HG02884 (cell line): Measurements from ENCODE around the gene TJP3.
"Not testable (repeated sequence)": the region's sequence is repeated elsewhere in the genome, so short reads cannot be mapped to it uniquely, and the experiment has no call there.

Source experiments
- ATAC-seq: cut with Tn5 transposase; IDR thresholded peaks from one replicate; pipeline ENCODE4 v1.9.1; 2021; ENCODE audit warnings: mild to moderate bottlenecking, moderate library complexity; ENCODE audit not compliant: unreplicated experiment

TJP3 gene, protein sequence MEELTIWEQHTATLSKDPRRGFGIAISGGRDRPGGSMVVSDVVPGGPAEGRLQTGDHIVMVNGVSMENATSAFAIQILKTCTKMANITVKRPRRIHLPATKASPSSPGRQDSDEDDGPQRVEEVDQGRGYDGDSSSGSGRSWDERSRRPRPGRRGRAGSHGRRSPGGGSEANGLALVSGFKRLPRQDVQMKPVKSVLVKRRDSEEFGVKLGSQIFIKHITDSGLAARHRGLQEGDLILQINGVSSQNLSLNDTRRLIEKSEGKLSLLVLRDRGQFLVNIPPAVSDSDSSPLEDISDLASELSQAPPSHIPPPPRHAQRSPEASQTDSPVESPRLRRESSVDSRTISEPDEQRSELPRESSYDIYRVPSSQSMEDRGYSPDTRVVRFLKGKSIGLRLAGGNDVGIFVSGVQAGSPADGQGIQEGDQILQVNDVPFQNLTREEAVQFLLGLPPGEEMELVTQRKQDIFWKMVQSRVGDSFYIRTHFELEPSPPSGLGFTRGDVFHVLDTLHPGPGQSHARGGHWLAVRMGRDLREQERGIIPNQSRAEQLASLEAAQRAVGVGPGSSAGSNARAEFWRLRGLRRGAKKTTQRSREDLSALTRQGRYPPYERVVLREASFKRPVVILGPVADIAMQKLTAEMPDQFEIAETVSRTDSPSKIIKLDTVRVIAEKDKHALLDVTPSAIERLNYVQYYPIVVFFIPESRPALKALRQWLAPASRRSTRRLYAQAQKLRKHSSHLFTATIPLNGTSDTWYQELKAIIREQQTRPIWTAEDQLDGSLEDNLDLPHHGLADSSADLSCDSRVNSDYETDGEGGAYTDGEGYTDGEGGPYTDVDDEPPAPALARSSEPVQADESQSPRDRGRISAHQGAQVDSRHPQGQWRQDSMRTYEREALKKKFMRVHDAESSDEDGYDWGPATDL

GRCh38 chr19:3708207-3708931 is at the start of gene TJP3:
Gene TJP3, plus strand, starts transcription at chr19:3708384. Its CDS starts 20,049 bp downstream, at chr19:3728433.
- no peak for ATAC-seq

DNA sequence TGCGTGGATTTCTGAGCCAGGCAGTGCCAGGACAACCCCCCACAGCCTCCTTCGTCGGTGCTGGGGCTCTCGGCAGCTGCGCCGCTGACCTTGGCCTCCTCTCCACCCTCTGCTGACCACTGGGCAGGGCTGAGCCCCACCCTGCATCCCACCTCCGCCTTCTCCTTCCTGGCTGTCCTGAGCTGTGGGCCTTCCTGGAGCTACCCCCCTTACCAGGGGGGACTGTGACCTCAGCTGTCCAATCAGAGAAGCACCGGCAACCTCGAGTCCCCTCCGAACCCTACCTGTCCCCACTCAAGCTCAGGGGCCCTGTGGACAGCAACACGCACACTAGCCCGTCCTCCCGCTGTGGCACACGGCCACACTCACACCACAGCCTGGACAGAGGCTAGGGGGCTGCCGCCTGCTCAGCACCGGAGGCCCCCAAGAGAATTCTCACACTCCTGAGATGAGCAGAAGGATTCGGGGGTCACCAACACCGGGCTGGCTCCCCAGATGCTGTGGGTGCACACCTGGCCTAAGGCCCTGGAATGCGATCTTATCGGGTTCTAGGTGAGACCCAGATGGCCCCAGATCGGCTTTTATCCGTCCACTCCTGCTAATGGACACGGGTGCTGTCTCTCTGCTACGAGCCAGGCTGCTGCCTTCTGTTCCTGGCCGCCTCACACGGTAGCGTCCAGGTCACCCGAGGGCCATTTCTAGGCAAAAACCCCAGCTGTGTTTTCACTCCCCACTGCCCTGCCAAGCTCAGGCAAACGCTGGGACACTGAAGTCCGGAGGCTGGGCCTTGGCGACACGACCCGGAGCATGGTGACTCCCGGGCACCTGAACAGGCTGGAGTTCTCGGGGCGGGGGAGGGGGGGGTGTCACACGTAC is 49.1 kb upstream of the TJP3 start:
- ATAC-seq = no peak

GRCh38 chr19:3659746-3660112 is 48.5 kb upstream of the TJP3 start:
- ATAC-seq = no peak

- ATAC-seq = no peak
Observed at GRCh38 chr19:3660493-3661219, 47.5 kb upstream of the TJP3 start.

DNA sequence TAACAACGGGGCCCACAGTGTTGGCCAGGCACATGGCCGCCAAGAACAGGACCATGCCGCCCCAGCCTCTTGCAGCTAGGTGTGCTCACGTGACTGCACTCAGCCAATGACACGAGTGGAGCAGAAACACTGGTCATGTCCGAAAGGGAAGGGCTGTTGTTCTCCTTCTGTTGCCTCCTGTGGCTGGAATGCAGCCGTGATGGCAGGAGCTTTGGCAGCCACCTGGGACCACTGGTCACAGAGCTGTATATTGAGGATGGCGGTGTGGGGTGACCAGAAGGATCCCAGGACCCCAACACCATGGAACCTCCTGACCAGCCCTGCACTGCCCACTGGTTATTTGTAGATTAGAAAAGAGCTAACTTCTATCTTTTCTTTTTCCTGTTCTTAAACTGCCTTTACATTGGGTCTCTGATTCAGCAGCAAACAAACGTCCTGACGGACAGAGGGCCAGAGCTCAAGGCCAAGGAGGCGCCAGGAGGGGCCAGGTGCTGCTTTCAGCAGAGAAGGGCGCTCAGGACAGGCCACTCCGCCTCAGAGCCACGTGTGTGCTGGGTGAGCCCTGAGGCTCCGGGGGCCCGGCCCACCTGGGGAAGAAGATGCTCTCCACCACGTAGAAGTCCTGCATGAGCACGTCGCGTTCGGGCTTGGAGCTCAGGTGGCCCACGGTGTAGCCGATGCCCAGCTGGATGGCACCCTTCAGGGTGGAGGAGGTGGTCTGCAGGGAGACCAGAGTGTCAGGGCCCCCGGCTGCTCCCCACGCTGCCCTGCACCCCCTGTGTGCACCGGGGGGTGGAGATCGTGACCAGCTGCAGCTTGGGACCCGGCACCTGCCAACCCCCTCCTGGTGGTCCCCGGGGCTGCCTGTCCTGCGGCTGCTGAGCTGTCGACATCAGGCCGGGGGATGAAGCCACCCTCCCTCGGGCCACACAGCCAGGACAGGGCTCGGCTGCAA is 46.6 kb upstream of the TJP3 start:
- ATAC-seq = no peak

DNA sequence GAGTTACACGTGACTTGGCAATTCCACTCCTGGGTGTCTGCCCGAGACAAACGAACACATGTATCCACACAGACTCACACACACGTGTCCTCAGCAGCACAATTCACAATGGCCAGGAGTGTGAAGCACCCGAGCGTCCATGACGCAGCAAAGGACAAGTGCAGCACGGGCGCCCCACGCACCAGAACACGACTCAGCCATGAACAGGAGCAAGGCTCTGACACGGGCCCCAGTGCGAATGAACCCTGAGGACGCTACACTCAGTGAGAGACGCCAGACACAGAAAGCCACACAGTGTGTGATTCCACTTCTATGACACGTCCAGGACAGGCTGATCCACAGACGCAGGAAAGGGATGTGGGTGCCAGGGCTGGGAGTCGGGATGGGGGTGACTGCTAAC is 44.3 kb upstream of the TJP3 start:
- ATAC-seq = no peak

DNA sequence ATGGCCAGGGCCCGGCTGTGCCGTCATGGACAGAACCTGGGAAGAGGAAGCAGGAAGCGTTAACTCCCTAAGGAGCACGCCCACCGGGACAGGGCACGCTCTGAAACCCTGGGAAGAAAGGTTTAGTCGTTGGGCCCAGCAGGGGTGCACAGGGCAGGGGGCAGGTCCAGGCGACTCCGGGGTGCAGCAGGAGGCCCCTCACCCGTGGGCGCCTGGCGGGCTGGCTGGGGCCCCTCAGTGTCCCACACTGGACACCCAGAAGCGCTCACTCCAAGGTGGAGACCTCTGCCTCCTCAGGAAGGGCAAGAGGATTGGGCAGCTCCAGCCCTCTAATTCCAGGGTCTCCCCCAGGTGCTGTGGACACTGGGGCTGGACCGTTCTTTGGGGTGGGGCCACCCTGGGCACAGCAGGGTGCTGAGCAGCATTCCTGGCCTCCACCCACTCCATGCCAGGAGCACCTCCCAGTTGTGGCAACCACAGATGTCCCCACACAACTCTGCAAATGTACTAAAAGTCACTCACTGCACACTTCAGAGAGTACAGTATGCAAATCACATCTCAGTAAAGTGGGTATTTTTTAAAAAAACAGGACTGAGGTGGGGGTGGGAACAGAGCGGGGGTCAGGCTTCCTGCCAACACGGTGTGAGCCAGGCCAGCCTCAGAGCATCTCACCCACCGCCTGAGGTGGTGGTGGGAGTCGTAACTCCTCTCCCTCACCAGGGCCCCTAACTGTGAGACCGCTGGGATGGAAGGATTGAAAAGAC is 43.1 kb upstream of the TJP3 start:
- no peak for ATAC-seq

DNA sequence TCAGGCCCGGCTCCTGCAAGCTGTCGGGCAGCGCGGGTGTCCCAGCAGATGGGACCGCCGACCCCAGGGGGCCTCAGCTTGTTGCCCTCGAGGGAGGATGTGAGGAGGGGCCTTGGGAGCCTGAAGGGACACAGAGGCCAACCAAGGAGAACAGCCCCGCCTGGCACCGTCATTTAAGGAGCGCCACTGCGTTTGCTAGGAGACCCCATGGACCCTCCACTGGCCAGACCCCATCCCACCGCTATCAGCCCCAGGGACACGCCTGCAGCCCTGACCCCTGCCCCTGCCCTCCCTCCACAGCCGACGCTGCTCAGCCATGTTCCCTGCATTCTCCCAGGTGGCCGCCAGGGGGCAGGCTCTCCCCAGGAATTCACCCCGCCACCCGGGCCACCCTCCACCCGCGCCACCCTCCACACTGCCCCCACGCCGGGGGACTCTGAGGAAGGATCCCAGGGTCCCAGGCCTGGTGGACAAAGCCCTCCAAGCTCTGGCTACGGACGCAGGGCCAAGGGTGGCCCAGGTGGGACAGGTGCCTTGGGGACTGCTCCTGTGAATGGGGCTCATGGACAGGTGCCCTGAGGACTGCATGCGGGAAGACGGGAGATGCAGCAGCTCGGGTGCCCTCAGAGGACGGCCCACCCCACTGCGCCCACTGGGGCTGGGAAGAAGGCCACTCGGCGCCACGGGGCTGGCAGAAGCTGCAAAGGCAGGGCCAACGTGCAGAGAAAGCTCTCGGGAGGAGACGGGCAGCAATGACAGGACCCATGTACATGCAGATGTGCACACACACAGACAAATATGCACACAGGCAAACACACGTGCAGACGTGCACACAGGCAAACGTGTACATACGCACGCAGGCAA is 42.3 kb upstream of the TJP3 start:
- ATAC-seq = no peak

DNA sequence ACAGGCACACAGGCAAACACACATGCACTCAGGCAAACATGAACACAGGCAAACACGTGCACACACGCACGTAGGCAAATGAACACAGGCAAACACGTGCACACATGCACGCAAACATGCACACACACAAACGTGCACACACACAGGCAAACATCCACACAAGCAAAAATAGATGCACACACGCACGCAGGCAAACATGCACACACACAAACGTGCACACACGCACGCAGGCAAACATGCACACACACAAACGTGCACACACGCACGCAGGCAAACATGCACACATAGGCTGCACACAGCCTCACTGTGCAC is 41.7 kb upstream of the TJP3 start:
- not testable (repeated sequence) for ATAC-seq

GRCh38 chr19:3667037-3667638 is 41.0 kb upstream of the TJP3 start:
- no peak for ATAC-seq

DNA sequence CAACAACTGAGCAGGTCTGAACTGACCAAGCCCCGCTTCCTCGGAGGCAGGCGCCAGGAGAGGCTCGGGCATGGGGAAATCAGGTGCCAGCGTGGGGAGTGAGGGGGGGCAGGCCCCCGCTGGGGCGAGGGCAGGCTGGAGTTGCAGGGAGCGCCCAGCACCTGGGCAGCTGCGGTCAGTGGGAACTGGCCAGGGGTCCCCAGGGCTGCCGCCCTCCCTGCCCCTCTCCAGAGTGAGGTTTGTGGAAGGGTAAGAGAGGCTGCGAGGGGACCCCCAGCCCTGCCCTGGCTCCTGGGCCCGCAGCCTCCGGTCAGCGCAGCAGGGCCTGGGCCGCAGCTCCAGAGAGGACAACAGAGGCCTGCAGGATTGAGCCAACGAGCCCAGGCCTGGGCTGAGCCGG is 40.4 kb upstream of the TJP3 start:
- no peak for ATAC-seq

- ATAC-seq = no peak
Observed at GRCh38 chr19:3668331-3669081, 39.7 kb upstream of the TJP3 start.

DNA sequence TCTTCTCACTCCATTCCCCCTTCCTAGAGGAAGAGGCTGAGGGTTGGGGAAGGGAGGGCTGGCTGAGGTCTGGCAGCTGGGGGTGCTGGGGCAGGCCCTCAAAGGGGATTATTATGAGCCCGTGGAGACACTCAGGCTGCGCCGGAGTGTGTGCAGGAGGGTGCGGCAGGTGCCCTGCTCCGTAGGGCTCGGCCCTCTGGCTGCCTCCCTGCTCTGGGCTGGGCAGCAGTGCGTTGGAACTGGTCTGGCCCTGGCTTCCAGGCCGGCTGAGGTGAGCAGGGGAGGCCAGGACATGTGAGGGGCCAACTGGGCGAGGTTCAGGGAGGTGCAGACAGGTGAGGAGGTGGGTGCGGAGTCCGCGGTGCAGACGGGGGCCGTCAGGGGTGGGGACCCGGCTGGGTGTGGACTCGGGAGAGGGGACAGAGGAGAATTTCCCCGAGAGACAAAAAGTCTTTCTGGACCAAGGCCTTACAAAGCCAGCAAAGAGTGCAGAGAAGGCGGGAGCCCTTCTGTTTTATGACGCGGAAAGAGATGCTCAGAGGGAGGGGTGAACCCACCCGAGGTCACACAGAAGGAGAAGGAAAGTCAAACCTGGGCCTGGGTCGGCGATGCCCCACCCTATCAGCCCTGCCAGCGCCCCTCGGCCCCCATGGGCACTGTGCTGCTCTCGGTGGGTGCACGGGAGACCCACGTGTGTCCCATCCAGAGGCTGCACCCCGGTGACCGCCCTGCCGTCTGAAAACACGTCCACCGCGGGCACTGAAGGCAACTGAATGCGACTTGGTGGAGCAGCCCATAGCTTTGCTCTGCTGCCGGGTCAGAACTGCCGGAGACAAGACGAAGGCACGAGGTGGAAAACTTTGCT is 38.9 kb upstream of the TJP3 start:
- ATAC-seq = no peak

DNA sequence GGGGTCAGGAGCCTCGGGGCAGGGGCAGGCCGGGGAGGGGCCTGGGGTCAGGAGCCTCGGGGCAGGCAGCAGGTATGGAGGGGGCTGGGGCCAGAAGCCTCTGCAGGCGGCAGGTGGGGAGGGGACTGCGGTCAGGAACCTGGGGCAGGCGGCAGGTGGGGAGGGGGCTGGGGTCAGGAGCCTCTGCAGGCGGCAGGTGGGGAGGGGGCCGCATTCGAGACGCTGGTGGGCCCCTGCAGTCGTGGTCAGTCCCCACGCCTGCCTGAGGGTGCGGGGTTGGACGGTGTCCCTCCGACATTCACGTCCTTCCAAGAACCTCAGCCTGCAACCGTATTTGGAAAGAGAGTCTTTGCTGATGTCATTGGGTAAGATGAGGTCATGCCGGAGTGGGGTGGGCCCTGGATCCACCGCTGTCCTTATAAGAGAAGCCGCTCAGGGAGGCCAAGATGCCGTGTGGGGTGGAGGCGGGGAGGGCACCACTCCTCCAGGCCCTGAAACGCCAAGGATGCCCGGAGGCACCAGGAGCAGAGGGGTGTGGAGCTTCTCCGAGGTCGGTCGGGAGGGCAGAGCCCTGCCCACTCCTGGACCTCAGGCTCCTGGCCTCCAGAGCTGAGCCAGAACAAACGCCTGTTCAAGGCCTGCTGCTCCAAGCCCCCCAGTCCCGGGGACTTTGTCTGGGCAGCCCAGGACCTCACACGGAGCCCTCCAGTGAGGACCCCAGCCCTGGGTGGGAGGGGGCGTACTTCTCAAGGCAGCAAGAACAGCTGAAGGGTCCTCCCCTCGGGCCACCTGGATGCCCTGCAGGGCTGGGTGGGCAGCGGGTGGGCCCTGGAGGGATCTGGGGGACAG is 38.0 kb upstream of the TJP3 start:
- ATAC-seq = no peak
